Stimulated activated CD8-positive, alpha-beta memory T cell treated with anti-CD3 and anti-CD28 coated beads, Interleukin-2, amount 100 ng/mL, for 48 hours (primary cell): ENCODE results near the gene CAPRIN1.

Experiments used
- DNase-seq, 2 donors: peaks; one replicate each; pipeline ENCODE4 v3.0.0-alpha.2; 2020; ENCODE audit warnings: low read depth in 2 of 2

Gene CAPRIN1

DNA sequence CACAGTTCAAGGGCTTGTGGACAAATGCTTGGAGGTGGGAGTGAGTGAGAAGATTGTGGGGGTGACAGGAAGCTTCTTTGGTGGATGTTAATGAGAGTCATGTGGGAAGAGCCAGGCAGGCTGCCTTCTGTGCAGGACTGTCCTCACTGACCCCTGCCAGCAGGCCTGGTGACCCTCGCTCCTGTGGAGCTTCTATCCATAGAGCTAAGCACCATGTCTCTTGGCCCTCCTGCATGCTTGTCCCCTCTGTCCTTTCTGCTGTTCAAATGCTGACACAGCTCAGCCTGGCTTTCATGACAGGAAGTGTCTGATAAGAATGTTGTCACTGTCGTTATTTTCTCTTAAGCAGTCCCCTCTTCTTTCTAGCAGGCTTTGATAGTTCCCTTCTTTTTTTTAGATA, 91.5 kb downstream of the CAPRIN1 start:
- DNase-seq = no peak

DNA sequence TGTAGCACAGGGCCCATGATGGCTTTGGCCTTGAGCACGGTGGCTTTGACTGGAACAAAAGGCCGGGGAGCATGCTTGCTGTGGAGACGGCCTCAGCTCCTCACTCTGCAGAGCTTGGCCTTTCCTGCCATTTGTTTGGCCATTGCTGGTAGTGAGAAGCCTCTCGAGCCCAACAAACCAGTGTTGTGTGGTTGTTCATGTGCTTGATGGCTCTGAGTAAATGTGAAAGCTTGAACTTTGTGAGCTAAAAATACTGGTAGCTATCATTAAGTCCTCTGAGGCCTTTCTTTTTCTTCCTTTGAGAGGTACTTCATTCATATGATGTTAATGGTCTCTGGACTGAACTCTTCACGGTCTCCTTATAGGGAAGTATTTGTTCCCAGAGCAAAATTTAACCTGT, 93.5 kb downstream of the CAPRIN1 start:
- DNase-seq = no peak

DNA sequence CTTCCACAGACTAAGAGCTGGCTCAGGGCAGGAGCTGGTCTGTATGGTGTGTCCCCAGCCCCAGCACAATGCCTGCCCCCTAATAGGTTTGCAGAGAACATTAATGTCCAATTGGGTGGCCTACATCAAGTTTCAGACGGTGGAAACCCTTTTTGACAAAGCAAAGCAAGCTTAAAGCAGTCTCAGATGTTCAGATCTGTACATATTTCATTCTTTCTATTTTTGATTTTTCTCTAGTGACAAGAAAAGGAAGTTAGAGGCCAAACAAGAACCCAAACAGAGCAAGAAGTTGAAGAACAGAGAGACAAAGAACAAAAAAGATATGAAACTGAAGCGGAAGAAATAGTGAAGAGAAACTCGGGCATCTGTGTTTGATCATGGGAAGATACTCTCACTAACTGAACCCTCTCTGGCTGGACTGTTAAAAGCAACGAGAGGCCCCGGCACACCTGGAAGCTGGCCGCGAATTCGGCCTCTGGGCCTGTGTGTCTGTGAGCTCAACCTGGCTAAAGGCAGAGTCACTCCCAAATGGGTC, 94.4 kb downstream of the CAPRIN1 start:
- no peak for DNase-seq

DNA sequence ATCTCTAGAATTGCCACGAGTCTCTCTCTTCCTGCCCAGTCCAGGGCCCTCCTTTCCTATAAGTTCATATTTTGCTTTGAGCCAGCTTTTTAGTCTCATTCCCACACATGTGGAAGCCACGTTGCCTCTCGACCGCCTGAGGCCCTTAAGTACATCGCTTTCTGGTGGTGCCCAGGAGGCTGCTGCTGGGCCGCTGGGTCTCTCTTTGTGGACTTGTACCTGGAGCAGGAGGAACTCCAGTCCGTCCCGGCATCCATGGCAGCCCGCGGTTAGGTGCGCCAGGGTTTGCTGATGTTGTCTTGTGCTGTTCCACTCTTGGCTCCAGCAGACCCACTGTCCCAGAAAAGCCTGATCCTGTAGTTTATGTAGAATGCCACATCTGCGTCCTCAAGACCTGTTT, 94.9 kb downstream of the CAPRIN1 start:
- no peak for DNase-seq

DNA sequence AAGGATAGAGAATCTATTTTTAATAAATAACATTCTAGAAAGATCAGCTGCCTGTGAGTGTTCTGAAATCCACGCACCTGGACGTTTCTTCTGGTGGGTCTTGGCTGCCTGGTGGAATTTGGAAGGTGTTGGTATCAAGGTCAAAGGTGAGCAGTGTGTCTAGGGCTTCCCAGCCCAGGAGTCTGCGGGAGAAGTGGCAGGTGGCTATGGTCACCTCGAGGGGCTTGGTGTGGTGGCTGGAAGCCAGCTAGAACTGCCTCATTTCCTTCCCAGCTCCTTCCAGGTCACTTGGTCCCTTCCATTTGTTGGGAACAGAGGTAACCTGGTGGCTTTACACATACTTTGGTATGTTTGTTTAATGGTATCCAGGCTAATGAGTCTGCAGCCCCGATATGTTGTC, 95.3 kb downstream of the CAPRIN1 start:
- DNase-seq = no peak

DNA sequence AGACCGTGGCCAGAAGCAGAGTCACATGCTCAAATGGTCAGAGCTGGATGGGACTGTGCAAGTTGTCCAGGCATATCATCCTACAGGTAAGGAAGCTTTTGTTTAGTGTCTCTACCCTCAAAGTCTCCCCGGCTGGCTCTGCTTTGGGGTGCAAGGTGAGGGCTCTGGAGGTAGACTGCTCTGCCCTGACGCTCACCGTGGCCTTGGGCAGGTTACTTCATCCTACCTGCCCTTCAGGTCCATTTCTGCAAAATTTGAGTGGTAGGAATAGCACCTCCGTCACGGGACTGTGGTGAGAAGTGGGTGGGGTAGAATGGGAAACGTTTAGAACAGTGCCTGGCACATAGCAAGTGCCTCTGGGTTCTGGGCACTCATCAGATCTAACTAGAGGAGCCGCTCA, 96.0 kb downstream of the CAPRIN1 start:
- DNase-seq = no peak

DNA sequence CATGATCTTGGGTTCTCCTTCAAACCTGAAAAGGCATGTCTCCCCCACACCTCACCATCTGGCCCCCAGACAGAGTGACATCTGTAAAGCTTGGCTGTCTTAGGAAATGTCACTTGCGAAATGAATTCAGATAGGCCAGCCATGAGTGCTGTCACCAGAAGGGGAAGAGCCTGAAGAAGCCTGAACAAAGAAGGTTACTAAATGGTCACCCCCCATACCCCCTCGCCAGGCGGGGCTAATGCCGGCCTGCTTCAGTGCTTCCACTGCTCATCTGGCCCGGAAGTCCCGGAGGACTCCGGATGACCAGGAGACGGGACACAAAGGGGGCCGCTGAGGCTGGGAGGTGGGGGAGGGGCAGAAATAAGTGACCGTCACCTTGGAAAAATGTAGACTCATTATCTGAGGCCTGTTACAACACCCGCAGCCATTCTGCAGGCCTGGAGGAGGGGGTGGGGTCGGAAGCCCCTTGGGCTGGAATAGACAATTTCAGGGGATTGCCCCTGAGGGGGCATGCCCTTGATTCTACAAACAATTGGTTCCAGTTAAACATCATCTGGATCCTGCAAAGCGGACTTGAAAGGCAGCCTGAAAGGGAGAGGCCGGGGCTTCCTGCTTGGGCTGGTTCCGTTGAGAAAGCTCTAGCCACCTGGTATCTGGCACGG, 97.1 kb downstream of the CAPRIN1 start:
- DNase-seq = no peak

DNA sequence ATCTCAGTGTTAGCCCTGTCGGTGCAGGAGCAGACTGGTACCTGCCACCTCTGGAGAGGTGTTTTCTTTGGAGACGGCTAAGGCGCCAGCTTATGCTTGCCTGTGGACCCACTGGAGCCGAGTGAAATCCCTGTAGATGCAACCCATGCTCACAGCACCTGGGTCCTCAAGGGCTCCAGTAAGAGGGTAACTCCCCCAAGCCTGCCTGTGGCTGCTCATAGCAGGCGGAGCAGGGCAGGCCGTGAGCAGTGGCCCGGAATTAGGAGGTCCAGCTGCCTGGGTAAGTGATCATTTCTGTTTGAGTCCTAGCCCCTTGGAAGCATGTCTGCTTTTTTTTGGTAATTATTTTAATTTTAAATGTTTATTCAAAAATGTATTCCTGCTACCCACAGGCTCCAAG, 97.7 kb downstream of the CAPRIN1 start:
- DNase-seq = no peak

DNA sequence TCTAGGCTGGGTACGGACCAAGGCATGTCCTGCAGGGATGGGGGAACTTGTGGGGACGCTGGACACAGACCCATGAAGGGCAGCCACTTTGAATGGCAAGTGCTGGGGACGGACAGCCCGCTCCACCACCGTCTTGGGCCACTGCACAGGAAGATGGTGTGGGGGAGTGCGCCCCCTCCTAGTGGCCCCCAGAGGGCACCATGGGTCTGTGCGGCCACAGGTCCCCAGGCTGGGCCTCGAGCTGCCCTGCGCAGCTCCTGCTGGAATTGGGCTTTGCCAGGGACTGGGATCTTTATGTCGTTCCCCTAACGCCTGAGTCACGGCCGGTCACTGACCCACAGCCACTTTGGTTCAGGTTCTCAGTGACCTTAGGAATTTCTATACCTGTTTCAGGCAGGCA, 98.3 kb downstream of the CAPRIN1 start:
- no peak for DNase-seq

DNA sequence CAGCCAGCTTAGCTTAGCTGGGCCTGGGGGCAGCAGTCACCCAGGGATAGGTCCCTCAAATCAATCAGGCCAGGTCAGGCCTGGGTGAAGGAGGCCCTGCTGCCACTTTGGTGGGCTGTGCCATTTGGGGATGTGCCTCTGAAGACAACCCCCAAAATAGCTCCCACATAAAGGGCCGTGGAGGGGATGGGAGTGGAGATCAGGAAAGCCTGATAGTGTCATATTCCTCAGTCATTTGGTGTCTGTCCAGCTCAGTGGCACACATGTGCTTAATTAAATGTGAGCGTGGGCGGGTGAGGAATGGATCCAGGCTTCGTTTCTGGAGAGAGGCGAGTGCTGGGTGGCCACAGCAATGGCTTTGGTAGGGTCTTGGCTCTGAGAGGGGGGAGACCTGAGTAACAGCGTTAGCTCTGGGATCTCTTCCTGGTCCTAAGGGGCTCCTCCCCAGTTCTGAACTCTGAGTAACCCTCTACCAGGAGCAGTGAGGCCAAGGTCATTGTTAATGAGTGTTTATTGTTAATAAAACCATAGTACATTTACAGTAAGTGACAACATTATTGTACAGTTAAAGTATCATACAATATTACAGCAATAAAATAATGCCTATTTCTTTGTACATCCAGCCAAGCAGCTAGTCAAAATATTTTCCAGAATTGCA, 99.1 kb downstream of the CAPRIN1 start:
- DNase-seq = no peak
